ENCODE measurements around the gene MMP23B. TPM values are rescaled to one million over a fixed set of nuclear protein-coding genes. Genes with fewer than 3 reads are reported as not detected.
A peak's percentile ranks its signal among the peaks of the same experiment; 100 is the strongest.
"Not testable (repeated sequence)": the region's sequence is repeated elsewhere in the genome, so short reads cannot be mapped to it uniquely, and the experiment has no call there.

MMP23B gene
- total RNA-seq, 1 donor from 2014 or later = 56.0 TPM

DNA sequence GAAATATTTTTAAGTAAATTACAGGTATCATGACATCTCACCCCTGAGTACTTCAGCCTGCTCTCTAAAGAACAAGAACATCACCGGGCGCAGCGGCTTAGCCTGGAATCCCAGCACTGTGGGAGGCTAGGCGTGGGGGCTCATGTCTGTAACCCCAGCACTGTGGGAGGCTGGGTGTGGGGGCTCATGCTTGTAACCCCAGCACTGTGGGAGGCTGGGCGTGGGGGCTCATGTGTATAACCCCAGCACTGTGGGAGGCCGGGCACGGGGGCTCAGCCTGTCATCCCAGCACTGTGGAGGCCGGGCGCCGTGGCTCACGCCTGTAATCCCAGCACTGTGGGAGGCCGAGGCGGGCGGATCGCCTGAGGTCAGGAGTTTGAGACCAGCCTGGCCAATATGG lies 34.6 kb downstream of the MMP23B start:
- no peak for DNase-seq (ENCODE audit: low spot score)

GRCh38 chr1:1669468-1670440 lies 37.8 kb downstream of the MMP23B start:
- DNase-seq (ENCODE audit: low spot score) = no peak

DNA sequence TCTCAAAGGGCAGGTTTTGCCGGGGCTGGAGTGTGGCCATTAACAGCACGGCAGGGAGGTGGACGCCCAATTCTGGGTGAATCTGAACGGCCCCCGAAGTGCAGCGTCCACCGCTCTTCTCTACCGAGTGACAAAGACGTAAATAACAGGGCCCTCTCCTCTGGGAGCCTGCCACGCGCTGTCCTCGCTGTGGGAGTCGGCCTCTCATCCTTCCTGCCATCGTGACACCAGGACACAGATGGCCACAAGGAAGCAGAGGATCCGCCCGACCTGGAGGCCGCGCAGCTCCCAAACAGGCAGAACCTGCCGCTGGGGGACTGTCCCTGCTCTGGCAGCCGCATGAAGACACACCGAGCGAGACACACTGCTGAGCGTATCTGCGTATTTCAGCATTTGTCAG lies 38.9 kb downstream of the MMP23B start:
- DNase-seq (ENCODE audit: low spot score) = no peak

DNA sequence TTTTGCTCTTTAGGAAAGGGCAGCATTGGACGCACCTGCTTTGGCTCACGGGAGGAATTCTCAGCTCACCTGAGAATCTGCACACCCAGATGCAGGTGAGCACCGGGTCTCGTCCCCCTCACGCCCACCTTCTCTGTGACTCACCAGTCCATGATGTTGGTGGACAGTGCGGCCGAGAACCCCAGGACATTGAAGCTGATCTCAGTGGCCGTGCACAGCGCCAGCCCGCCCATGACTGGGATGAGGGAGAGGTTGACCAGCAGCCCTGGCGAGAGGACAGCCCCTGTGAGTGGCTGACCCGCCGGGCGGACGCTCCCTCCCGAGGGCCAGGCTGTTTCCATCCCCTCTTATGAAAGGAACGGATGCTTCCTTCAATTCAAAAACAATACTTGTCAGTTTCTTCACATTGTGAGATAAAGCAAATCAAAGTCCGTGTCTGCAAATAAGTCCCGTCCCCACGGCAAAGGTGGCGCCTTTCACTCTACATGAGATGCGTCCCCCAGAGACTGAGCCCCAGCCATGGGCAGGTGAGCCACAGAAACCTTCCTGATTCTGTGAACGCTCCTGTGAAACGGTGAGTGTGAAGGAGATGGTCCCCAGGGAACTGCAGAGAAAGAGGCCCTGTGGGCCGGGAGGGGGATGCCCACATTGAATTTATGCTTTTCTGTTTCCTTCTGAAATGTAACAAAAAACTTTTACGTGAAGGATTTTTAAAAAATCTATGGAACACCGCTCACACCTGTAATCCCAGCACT lies 39.6 kb downstream of the MMP23B start:
- DNase-seq (ENCODE audit: low spot score) = no peak

DNA sequence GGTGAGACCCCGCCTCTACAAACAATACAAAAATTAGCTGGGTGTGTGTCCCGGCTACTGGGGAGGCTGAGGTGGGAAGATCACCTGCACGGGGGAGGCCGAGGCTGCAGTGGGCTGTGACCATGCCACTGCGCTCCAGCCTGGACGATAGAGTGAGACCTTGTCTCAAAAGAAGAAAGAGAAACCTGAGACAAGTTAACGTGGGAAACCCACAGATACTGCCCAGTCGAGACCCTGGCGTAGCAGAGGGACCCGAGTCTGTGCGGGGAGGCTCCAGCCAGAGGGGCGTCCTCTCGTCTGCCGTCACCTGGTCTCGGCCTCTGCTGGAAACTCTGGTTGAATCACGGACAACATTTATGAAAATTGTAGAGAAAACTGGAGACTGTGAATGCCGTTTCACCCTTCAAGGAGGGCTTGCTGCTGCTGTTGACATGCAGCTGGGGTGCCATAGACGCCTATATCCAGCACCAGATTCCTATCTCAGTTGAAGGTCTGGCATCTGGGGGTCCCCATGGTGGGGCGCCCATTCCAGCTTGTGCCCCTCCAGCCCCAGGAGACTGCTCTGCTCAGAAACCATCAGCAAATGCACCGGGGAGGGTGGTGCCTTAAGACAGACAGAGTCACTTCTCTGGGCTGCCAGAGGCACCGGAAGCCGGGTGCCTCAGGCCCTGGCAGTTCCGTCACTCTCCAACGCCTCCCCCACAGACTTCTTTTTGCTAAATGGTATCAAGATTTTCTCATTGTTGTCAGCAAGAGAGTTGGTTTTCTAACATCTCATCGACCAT lies 40.4 kb downstream of the MMP23B start:
- DNase-seq (ENCODE audit: low spot score) = no peak

DNA sequence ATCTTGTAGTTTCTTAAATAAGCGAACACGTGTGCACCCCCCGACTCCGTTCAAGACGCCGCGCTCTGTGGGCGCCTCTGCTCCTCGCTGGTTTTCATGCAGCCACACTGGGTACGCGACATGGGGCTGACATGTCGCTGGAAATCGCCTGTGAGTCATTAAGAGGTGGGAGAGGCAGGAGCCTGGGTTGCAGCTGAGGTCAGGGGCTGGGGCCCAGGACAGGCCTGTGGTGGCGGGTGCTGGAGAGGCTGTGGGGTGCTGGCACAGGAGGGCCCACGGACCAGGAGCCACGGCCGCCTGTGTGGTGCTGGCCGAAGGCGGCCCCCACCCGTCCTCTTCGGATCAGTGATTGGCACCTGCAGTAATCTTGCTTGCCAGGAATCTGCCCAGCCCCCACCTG lies 42.8 kb downstream of the MMP23B start:
- DNase-seq (ENCODE audit: low spot score) = not testable (repeated sequence)

GRCh38 chr1:1675218-1675617 lies 43.2 kb downstream of the MMP23B start:
- DNase-seq (ENCODE audit: low spot score) = not testable (repeated sequence)

DNA sequence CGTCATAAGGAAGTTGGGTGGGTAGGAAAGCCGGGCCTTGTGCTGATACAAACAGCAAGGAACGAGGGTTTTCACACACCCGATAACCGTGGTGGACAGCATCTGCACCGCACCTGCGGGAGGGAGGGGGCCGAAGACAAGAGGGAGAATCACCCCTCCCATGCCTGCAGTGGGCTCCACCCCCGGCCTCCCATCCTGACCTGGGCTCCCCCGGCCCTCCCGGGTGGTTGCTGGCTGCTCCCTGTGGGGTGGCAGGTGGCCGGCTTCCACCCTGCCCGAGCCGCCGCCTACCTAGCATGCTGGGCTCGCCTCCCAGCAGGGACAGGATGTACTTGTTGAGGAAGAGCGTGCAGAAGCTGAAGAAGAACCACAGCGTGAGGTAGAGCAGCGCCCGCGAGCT lies 44.1 kb downstream of the MMP23B start:
- not testable (repeated sequence) for DNase-seq (ENCODE audit: low spot score)

- no peak for DNase-seq (ENCODE audit: low spot score)
Observed at GRCh38 chr1:1677718-1678580, 46.0 kb downstream of the MMP23B start.

GRCh38 chr1:1678581-1679380 lies 46.8 kb downstream of the MMP23B start:
- DNase-seq (ENCODE audit: low spot score) = peak; percentile 87

- DNase-seq (ENCODE audit: low spot score) = no peak
Observed at GRCh38 chr1:1680031-1680911, 48.3 kb downstream of the MMP23B start.

GRCh38 chr1:1680912-1681273 lies 48.9 kb downstream of the MMP23B start:
- peak; percentile 70 for DNase-seq (ENCODE audit: low spot score)

DNA sequence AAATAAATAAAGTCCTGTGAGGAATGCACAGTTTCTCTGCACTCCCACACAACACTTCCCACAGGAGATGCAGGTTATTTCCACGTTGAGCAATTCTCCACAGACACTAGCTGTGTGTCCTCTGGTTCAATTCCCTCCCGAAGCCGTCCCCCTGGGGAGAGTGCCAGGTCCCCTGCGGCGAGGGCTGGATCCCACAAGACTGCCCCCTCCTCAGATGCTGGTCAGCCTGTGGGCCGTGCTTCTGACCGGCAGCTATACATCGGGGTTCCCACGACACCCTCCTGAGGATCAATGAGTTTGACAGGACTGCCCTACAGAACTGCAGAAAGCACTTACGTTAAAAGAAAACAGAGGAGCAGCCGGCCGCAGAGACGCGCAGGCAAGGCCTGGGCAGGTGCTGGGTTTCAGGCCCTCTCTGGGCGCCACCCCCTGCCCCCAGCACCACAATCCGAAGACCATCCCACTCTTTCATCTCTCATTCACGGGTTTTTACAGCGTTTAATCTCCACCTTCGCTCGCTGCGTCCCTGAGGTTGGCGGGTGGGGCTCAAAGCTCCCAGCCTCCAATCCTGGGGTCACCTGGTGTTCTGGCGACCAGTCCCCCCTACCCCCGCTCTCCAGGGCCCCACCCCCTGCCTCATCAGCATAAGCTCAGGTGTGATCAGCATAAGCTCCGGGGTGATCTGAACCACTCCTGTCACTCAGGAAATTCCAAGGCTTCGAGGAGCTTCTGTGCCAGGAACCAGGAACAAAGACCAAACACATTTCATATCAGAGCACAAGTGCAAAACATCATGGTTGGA lies 51.3 kb downstream of the MMP23B start:
- no peak for DNase-seq (ENCODE audit: low spot score)

Other genes with a start within 250 kb of the MMP23B start
- 194 TPM for gene CCNL2, start 232.8 kb upstream of the MMP23B start, total RNA-seq
- 99.2 TPM for gene MRPL20, start 224.9 kb upstream of the MMP23B start, total RNA-seq
- 10.1 TPM for gene ANKRD65, start 210.9 kb upstream of the MMP23B start, total RNA-seq
- gene VWA1, start 196.5 kb upstream of the MMP23B start, total RNA-seq = 122 TPM
- 7.0 TPM for gene ATAD3C, start 182.5 kb upstream of the MMP23B start, total RNA-seq
- gene ATAD3B, start 160.4 kb upstream of the MMP23B start, total RNA-seq = 20.3 TPM
- gene ATAD3A, start 120.0 kb upstream of the MMP23B start, total RNA-seq = 27.9 TPM
- 4.7 TPM for gene TMEM240, start 91.5 kb upstream of the MMP23B start, total RNA-seq
- gene SSU72, start 57.3 kb upstream of the MMP23B start, total RNA-seq = 117 TPM
- 4.6 TPM for gene FNDC10, start 32.0 kb upstream of the MMP23B start, total RNA-seq
- 135 TPM for gene MIB2, start 16.7 kb upstream of the MMP23B start, total RNA-seq
- gene CDK11B, start 26.8 kb downstream of the MMP23B start, total RNA-seq = 24.2 TPM
- gene SLC35E2B, start 60.6 kb downstream of the MMP23B start, total RNA-seq = 108 TPM
- gene CDK11A, start 92.2 kb downstream of the MMP23B start, total RNA-seq = 31.5 TPM
- 98.4 TPM for gene NADK, start 146.3 kb downstream of the MMP23B start, total RNA-seq